BLaER1 (cell line): Measurements from ENCODE around the gene SCARB1.
A peak's percentile ranks its signal among the peaks of the same experiment; 100 is the strongest.

Source experiments
- H3K27ac ChIP-seq: shearing (Covaris generic); formaldehyde crosslinking; 2 replicates; pipeline ENCODE4 v1.8.1; 2022
- H3K27me3 ChIP-seq: shearing (Covaris generic); formaldehyde crosslinking; 2 replicates; pipeline ENCODE4 v1.8.1; 2022
- H3K36me3 ChIP-seq: shearing (Covaris generic); formaldehyde crosslinking; 2 replicates; pipeline ENCODE4 v1.8.1; 2022
- H3K4me1 ChIP-seq: shearing (Covaris generic); formaldehyde crosslinking; 2 replicates; pipeline ENCODE4 v1.8.1; 2022
- H3K4me2 ChIP-seq: shearing (Covaris generic); formaldehyde crosslinking; 2 replicates; pipeline ENCODE4 v1.8.1; 2022
- H3K4me3 ChIP-seq: shearing (Covaris generic); formaldehyde crosslinking; 2 replicates; pipeline ENCODE4 v1.8.1; 2022
- H3K9ac ChIP-seq: shearing (Covaris generic); formaldehyde crosslinking; 2 replicates; pipeline ENCODE4 v1.8.1; 2022
- H3K9me3 ChIP-seq: shearing (Covaris generic); formaldehyde crosslinking; 2 replicates; pipeline ENCODE4 v1.8.1; 2022
- H4K20me1 ChIP-seq: shearing (Covaris generic); formaldehyde crosslinking; 2 replicates; pipeline ENCODE4 v1.8.1; 2022
- Cebpa-rat ChIP-seq: shearing (Covaris generic); IDR thresholded peaks from 2 replicates; pipeline ENCODE4 v1.8.1; 2022

The SCARB1 gene

GRCh38 chr12:124769163-124769530, 94.5 kb downstream of the SCARB1 start:
- no peak for TF ChIP-seq Cebpa-rat
- Histone ChIP-seq H3K36me3 (no peaks in the 10 kb centered on the region), H3K27me3 (no peaks in the 10 kb centered on the region), H3K9ac (no peak overlapping the region), H3K4me3 (no peak overlapping the region), H3K4me1 (peaks cover 80% of the 10 kb centered on the region), H3K4me2 (no peak overlapping the region), H3K9me3 (peaks cover 9% of the 10 kb centered on the region), H3K27ac (no peak overlapping the region), H4K20me1 (no peaks in the 10 kb centered on the region)

GRCh38 chr12:124768452-124769162, 95.1 kb downstream of the SCARB1 start:
- H3K4me2 ChIP-seq, result peak overlapping the region; percentile 46
- H3K4me3 ChIP-seq, result no peak overlapping the region
- no peaks in the 10 kb centered on the region for H4K20me1 ChIP-seq
- H3K36me3 ChIP-seq, result no peaks in the 10 kb centered on the region
- no peak overlapping the region for H3K9ac ChIP-seq
- no peak for TF ChIP-seq Cebpa-rat
- H3K27ac ChIP-seq, result no peak overlapping the region
- peaks cover 10% of the 10 kb centered on the region for H3K9me3 ChIP-seq
- H3K27me3 ChIP-seq, result no peaks in the 10 kb centered on the region
- H3K4me1 ChIP-seq, result peaks cover 80% of the 10 kb centered on the region

- Histone ChIP-seq H3K27ac (no peak overlapping the region), H4K20me1 (no peaks in the 10 kb centered on the region), H3K27me3 (no peaks in the 10 kb centered on the region), H3K4me2 (peak overlapping the region; percentile 54), H3K9ac (no peak overlapping the region), H3K4me3 (no peak overlapping the region), H3K36me3 (no peaks in the 10 kb centered on the region), H3K9me3 (peaks cover 10% of the 10 kb centered on the region), H3K4me1 (peaks cover 93% of the 10 kb centered on the region)
- TF ChIP-seq Cebpa-rat, result no peak
Measured at GRCh38 chr12:124767066-124767821, 96.4 kb downstream of the SCARB1 start.

- no peak overlapping the region for H3K9ac ChIP-seq
- H3K9me3 ChIP-seq, result peaks cover 10% of the 10 kb centered on the region
- TF ChIP-seq Cebpa-rat, result no peak
- H3K27me3 ChIP-seq, result no peaks in the 10 kb centered on the region
- peak overlapping the region; percentile 54 for H3K4me2 ChIP-seq
- H4K20me1 ChIP-seq, result no peaks in the 10 kb centered on the region
- H3K36me3 ChIP-seq, result no peaks in the 10 kb centered on the region
- H3K4me1 ChIP-seq, result peaks cover 93% of the 10 kb centered on the region
- no peak overlapping the region for H3K27ac ChIP-seq
- H3K4me3 ChIP-seq, result no peak overlapping the region
Measured at GRCh38 chr12:124766727-124767065, 97.0 kb downstream of the SCARB1 start.

- H3K4me2 ChIP-seq, result peak overlapping the region; percentile 54
- H3K36me3 ChIP-seq, result no peaks in the 10 kb centered on the region
- H3K4me3 ChIP-seq, result no peak overlapping the region
- peaks cover 93% of the 10 kb centered on the region for H3K4me1 ChIP-seq
- no peak for TF ChIP-seq Cebpa-rat
- peaks cover 10% of the 10 kb centered on the region for H3K9me3 ChIP-seq
- no peaks in the 10 kb centered on the region for H4K20me1 ChIP-seq
- H3K27me3 ChIP-seq, result no peaks in the 10 kb centered on the region
- H3K9ac ChIP-seq, result no peak overlapping the region
- H3K27ac ChIP-seq, result peak overlapping the region; percentile 3; the same call in 1 of the 2 replicates
Measured at GRCh38 chr12:124765581-124766489, 97.8 kb downstream of the SCARB1 start.

GRCh38 chr12:124764870-124765580, 98.6 kb downstream of the SCARB1 start:
- peaks cover 10% of the 10 kb centered on the region for H3K9me3 ChIP-seq
- TF ChIP-seq Cebpa-rat, result no peak
- H3K4me1 ChIP-seq, result peaks cover 93% of the 10 kb centered on the region
- no peak overlapping the region for H3K4me3 ChIP-seq
- H3K4me2 ChIP-seq, result peak overlapping the region; percentile 54
- H3K9ac ChIP-seq, result no peak overlapping the region
- H3K27me3 ChIP-seq, result no peaks in the 10 kb centered on the region
- peak overlapping the region; percentile 3; the same call in 1 of the 2 replicates for H3K27ac ChIP-seq
- no peaks in the 10 kb centered on the region for H3K36me3 ChIP-seq
- H4K20me1 ChIP-seq, result no peaks in the 10 kb centered on the region

- no peak for TF ChIP-seq Cebpa-rat
- Histone ChIP-seq H4K20me1 (no peaks in the 10 kb centered on the region), H3K36me3 (no peaks in the 10 kb centered on the region), H3K4me3 (no peak overlapping the region), H3K9me3 (peaks cover 10% of the 10 kb centered on the region), H3K4me2 (peak overlapping the region; percentile 54; the same call in 1 of the 2 replicates), H3K27ac (no peak overlapping the region), H3K4me1 (peaks cover 93% of the 10 kb centered on the region), H3K27me3 (no peaks in the 10 kb centered on the region), H3K9ac (no peak overlapping the region)
Measured at GRCh38 chr12:124764451-124764850, 99.2 kb downstream of the SCARB1 start.

GRCh38 chr12:124763594-124763979, 100.1 kb downstream of the SCARB1 start:
- Histone ChIP-seq H3K4me2 (peak overlapping the region; percentile 56), H3K9ac (no peak overlapping the region), H3K4me3 (no peak overlapping the region), H3K27ac (no peak overlapping the region), H3K36me3 (no peaks in the 10 kb centered on the region), H4K20me1 (no peaks in the 10 kb centered on the region), H3K4me1 (peaks cover 97% of the 10 kb centered on the region), H3K27me3 (no peaks in the 10 kb centered on the region), H3K9me3 (peaks cover 10% of the 10 kb centered on the region)
- TF ChIP-seq Cebpa-rat, result no peak
